Tibial artery (tissue), 4 donors: ENCODE data around the gene NNAT.

Experiments used
- DNase-seq, 2 donors: peaks; one replicate each; pipeline ENCODE4 v3.0.0-alpha.2; 2019
- H3K27ac ChIP-seq, 2 donors: fragments of 200-600 bp; sonication (generic) in 1 of 2; 1 replicate in 1 of 2; 2 replicates in 1 of 2; pipeline ENCODE4 v1.5.1; 2018 to 2019; ENCODE audit warnings: mild to moderate bottlenecking in 1 of 2
- H3K27me3 ChIP-seq, 2 donors: fragments of 200-600 bp; sonication (generic) in 1 of 2; one replicate each; pipeline versions ENCODE4 v1.5.1 to v1.6.0; 2016 to 2019
- H3K36me3 ChIP-seq, 3 donors: fragments of 200-600 bp; sonication (generic) in 2 of 3; one replicate each; pipeline ENCODE4 v1.5.1; 2016 to 2019; ENCODE audit warnings: mild to moderate bottlenecking in 2 of 3
- H3K4me1 ChIP-seq, 4 donors: fragments of 200-600 bp; sonication (generic) in 2 of 4; 1 replicate in 3 of 4; 2 replicates in 1 of 4; pipeline ENCODE4 v1.5.1; 2016 to 2019
- H3K4me3 ChIP-seq, 2 donors: fragments of 200-600 bp; sonication (generic) in 1 of 2; 1 replicate in 1 of 2; 2 replicates in 1 of 2; pipeline ENCODE4 v1.5.1; 2018 to 2019; ENCODE audit warnings: mild to moderate bottlenecking in 2 of 2
- H3K9me3 ChIP-seq, 3 donors: fragments of 200-600 bp; sonication (generic) in 1 of 3; one replicate each; pipeline ENCODE4 v1.5.1; 2016 to 2019
- intact Hi-C: fragments of 100-400 bp; cut with DNase I; formaldehyde crosslinking; loops from one replicate; pipeline ENCODE4 v1.15.0; 2023; ENCODE audit warnings: low total_unique reads
- TF ChIP-seq, protein P1 (sequence below), 2 experiments: fragments of 200-600 bp in 1 of 2; fragments of 450-650 bp in 1 of 2; IDR thresholded peaks; one replicate each; pipeline ENCODE4 v1.5.1; 2017 to 2019; ENCODE audit warnings: antibody characterized with exemption in 2 of 2, mild to moderate bottlenecking in 1 of 2, moderate library complexity in 1 of 2

Gene NNAT

DNA sequence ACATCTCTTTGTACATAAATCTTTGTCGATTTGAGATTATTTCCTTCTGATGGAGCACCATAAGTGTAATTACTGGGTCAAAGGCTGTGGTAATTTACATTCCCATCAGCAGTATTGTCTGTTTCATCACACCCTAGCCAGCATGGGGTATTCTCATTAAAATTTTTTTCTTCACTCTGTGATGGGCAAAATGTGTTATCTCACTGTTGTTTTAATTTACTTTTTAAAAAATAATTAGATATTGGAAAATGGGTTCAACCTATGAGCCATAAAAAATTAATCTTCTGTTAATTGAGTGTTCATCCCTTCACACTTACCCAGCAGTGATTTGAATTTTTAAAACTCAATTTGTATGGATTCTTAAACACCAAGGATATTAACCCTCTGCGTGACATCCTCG lies 44.0 kb upstream of the NNAT start:
- no peaks in the 10 kb centered on the region for H3K36me3 ChIP-seq
- TF ChIP-seq, protein P1, sequence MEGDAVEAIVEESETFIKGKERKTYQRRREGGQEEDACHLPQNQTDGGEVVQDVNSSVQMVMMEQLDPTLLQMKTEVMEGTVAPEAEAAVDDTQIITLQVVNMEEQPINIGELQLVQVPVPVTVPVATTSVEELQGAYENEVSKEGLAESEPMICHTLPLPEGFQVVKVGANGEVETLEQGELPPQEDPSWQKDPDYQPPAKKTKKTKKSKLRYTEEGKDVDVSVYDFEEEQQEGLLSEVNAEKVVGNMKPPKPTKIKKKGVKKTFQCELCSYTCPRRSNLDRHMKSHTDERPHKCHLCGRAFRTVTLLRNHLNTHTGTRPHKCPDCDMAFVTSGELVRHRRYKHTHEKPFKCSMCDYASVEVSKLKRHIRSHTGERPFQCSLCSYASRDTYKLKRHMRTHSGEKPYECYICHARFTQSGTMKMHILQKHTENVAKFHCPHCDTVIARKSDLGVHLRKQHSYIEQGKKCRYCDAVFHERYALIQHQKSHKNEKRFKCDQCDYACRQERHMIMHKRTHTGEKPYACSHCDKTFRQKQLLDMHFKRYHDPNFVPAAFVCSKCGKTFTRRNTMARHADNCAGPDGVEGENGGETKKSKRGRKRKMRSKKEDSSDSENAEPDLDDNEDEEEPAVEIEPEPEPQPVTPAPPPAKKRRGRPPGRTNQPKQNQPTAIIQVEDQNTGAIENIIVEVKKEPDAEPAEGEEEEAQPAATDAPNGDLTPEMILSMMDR (IDR thresholded peaks at IDR 0.05), result no peak
- no peaks in the 10 kb centered on the region for H3K9me3 ChIP-seq
- peaks cover 0 to 11% (median 3%) of the 10 kb centered on the region in 4 donors for H3K4me1 ChIP-seq
- no peaks in the 10 kb centered on the region for H3K27me3 ChIP-seq
- H3K4me3 ChIP-seq, result no peak overlapping the region
- intact Hi-C loops, result no loop called here
- DNase-seq, result no peak
- H3K27ac ChIP-seq, result no peak overlapping the region

DNA sequence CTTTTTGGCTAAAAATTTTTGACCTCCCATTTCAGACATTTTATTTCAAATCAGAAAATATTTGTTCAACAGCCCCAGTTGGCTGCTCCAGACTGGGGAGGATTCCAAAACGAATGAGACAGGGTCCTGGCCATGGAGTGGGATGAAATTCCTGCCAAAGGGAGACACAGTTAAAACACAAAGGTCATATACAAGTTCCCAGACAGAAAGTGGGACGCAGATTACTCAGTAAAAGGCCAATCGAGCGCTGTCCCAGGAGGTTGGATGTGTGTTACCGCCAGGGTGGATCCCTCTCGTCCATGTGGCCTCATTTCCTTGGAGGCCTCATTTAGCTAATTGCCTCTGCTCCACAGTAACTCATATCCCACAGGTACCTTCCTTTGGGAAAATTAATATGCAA lies 41.8 kb upstream of the NNAT start:
- no peak overlapping the region for H3K27ac ChIP-seq
- H3K4me1 ChIP-seq, result peaks cover 0 to 11% (median 3%) of the 10 kb centered on the region in 4 donors
- no peaks in the 10 kb centered on the region for H3K9me3 ChIP-seq
- no peaks in the 10 kb centered on the region for H3K36me3 ChIP-seq
- H3K4me3 ChIP-seq, result no peak overlapping the region
- TF ChIP-seq, protein P1 (IDR thresholded peaks at IDR 0.05), result no peak
- no peak for DNase-seq
- H3K27me3 ChIP-seq, result no peaks in the 10 kb centered on the region
- intact Hi-C loops, result no loop called here

DNA sequence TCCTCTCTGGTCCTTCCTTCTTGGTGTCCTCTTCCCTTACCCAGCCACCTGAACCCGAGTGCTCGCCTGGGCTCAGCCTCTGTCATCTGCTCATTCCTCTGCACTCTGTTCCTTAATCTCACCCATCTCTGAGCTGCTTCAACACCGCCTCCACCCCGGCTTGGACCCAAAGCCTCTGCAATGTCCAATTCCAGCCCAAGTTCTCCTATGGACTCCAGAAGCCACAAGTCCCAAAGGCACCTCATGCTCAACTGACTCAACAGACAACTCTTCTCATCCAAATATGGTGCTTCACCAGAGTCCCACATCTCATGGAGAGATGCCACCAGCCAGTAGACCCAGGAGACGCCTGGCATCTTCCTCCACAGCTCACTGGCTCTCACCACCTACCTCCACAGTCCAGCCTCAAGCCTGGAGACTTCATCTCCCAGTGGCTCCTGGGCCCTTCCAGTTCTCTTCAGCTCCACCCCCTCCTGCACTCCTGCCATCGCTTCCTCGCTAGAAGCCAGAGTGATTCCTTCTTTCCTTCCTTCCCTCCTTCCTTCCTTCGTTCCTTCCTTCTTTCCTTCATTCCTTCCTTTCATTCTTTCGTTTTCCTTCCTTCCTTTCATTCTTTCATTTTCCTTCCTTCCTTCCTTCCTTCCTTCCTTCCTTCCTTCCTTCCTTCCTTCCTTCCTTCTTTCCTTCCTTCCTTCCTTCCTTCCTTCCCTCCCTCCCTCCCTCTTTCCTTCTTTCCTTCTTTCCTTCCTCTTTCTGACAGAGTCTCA lies 40.9 kb upstream of the NNAT start:
- intact Hi-C loops, result no loop called here
- Histone ChIP-seq H3K4me1 (peaks cover 0 to 11% (median 3%) of the 10 kb centered on the region in 4 donors), H3K9me3 (no peaks in the 10 kb centered on the region), H3K4me3 (no peak overlapping the region), H3K27me3 (no peaks in the 10 kb centered on the region), H3K27ac (no peak overlapping the region), H3K36me3 (no peaks in the 10 kb centered on the region)
- TF ChIP-seq, protein P1 (IDR thresholded peaks at IDR 0.05), result no peak
- peak; percentile 63 to 73 for DNase-seq

DNA sequence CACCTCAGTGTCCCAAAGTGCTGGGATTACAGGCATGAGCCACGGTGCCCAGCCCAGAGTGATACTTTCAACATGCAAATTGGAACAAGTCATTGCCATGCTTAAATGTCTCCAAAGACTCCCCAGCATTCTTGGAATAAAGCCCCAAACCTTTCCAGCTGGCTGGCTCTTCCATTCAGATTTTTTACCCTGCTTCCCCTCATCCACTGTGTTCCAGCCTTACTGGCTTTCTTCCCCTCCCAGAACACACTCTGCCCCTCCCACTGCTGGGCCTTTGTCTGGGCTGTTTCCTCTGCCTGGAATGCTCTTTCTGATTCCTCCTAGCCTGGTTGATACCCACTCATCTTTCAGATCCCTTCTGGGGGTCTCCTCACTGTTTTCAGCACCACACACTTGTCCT lies 40.1 kb upstream of the NNAT start:
- TF ChIP-seq, protein P1 (IDR thresholded peaks at IDR 0.05), result no peak
- no peaks in the 10 kb centered on the region for H3K27me3 ChIP-seq
- DNase-seq, result peak; percentile 42 to 75
- peaks cover 0 to 11% (median 3%) of the 10 kb centered on the region in 4 donors for H3K4me1 ChIP-seq
- intact Hi-C loops, result no loop called here
- no peak overlapping the region for H3K4me3 ChIP-seq
- H3K9me3 ChIP-seq, result no peaks in the 10 kb centered on the region
- H3K36me3 ChIP-seq, result no peaks in the 10 kb centered on the region
- no peak overlapping the region for H3K27ac ChIP-seq

DNA sequence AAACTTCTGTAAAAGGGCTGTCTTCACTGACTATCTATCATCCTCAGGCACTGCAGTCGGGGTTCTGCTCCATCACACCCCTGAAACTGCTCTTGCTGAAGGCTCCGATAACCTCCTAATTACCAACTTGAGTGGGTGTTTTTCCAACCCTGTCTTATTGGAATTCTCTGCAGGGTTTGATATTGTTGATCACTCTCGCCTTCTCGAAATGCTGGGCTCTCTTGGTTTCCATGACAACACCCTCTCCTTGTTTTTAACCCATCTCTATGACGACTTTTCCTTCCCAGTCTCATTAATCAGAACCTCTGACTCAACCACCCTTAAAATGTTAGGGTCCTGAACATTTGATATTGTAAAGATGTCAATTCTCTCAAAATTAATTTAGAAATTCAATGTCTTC lies 39.4 kb upstream of the NNAT start:
- Histone ChIP-seq H3K4me3 (no peak overlapping the region), H3K27me3 (no peaks in the 10 kb centered on the region), H3K27ac (no peak overlapping the region), H3K36me3 (no peaks in the 10 kb centered on the region), H3K4me1 (peaks cover 0 to 11% (median 3%) of the 10 kb centered on the region in 4 donors), H3K9me3 (no peaks in the 10 kb centered on the region)
- intact Hi-C loops, result no loop called here
- TF ChIP-seq, protein P1 (IDR thresholded peaks at IDR 0.05), result no peak
- DNase-seq, result no peak
